Brain microvascular endothelial cell (primary cell): ENCODE results near the gene PHF3.

ENCODE experiments used
- DNase-seq: peaks from one replicate; pipeline ENCODE4 v3.0.0-alpha.2; 2020
- H3K27ac ChIP-seq: fragments of 250-450 bp; sonication (Bioruptor Pico); 2 replicates; pipeline ENCODE4 v1.5.1; 2020; ENCODE audit warnings: mild to moderate bottlenecking, moderate library complexity
- H3K27me3 ChIP-seq: fragments of 250-450 bp; sonication (Bioruptor Pico); replicated peaks from 2 replicates; pipeline ENCODE4 v1.5.1; 2020; ENCODE audit warnings: mild to moderate bottlenecking
- H3K36me3 ChIP-seq: fragments of 250-450 bp; sonication (Bioruptor Pico); replicated peaks from 2 replicates; pipeline ENCODE4 v1.5.1; 2020; ENCODE audit warnings: mild to moderate bottlenecking
- H3K4me3 ChIP-seq: 2 replicates; pipeline ENCODE4 v1.5.1; 2011; ENCODE audit warnings: low read depth, mild to moderate bottlenecking, control low read depth, low read length, moderate library complexity
- CTCF ChIP-seq: IDR thresholded peaks from 2 replicates; pipeline ENCODE4 v1.5.1; 2011; ENCODE audit warnings: low read depth, mild to moderate bottlenecking, moderate library complexity, low read length, control low read depth, inconsistent platforms; ENCODE audit errors: missing control alignments
- in situ Hi-C: cut with HindIII; loops from 2 replicates; pipeline ENCODE4 v1.10.0; 2017; ENCODE audit warnings: low sequenced_read_pairs, low pct_ligation_motif_present

PHF3 gene

GRCh38 chr6:63635588-63636517 is at the start of gene PHF3:
Gene PHF3, plus strand, starts transcription at chr6:63635802. Its CDS starts 10,750 bp downstream, at chr6:63646552.
- TF ChIP-seq CTCF: peak; percentile 24
- Histone ChIP-seq H3K36me3 (no peaks in the 10 kb centered on the region), H3K27me3 (no peaks in the 10 kb centered on the region), H3K27ac (peak within 1 kb of the TSS; percentile 74), H3K4me3 (peak within 1 kb of the TSS; percentile 82)
- DNase-seq: peak; percentile 62
- in situ Hi-C loops: no loop called here

GRCh38 chr6:63589952-63590411 is 45.6 kb upstream of the PHF3 start:
- TF ChIP-seq CTCF: no peak
- in situ Hi-C loops: no loop called here
- H3K4me3 ChIP-seq: no peak overlapping the region
- no peaks in the 10 kb centered on the region for H3K36me3 ChIP-seq
- DNase-seq: no peak
- no peaks in the 10 kb centered on the region for H3K27me3 ChIP-seq
- H3K27ac ChIP-seq: no peak overlapping the region

GRCh38 chr6:63592886-63593285 is 42.7 kb upstream of the PHF3 start:
- no peak for TF ChIP-seq CTCF
- Histone ChIP-seq H3K27ac (no peak overlapping the region), H3K27me3 (no peaks in the 10 kb centered on the region), H3K4me3 (no peak overlapping the region), H3K36me3 (no peaks in the 10 kb centered on the region)
- DNase-seq: no peak
- in situ Hi-C loops: no loop called here

GRCh38 chr6:63597141-63598048 is 38.2 kb upstream of the PHF3 start:
- Histone ChIP-seq H3K36me3 (no peaks in the 10 kb centered on the region), H3K27ac (no peak overlapping the region), H3K27me3 (no peaks in the 10 kb centered on the region), H3K4me3 (peak overlapping the region; percentile 63)
- no peak for DNase-seq
- no peak for TF ChIP-seq CTCF
- in situ Hi-C loops: no loop called here

GRCh38 chr6:63598049-63599036 is 37.3 kb upstream of the PHF3 start:
- in situ Hi-C loops: no loop called here
- Histone ChIP-seq H3K4me3 (peak overlapping the region; percentile 63), H3K27me3 (no peaks in the 10 kb centered on the region), H3K36me3 (no peaks in the 10 kb centered on the region), H3K27ac (no peak overlapping the region)
- peak; percentile 47 for DNase-seq
- peak; percentile 95 for TF ChIP-seq CTCF
